Colonic mucosa (tissue), 4 donors: ENCODE results near the gene ADD1. TPM values are rescaled to one million over a fixed set of nuclear protein-coding genes. Genes with fewer than 3 reads are reported as not detected.

Source experiments
- DNase-seq: peaks from one replicate; pipeline ENCODE4 v3.0.0-alpha.2; 2020
- H3K27ac ChIP-seq: fragments of 200-600 bp; one replicate; pipeline ENCODE4 v1.8.0; 2021
- H3K27me3 ChIP-seq: fragments of 200-600 bp; one replicate; pipeline ENCODE4 v1.8.0; 2021
- H3K36me3 ChIP-seq: fragments of 200-600 bp; one replicate; pipeline ENCODE4 v1.8.0; 2021
- H3K4me1 ChIP-seq: fragments of 200-600 bp; one replicate; pipeline ENCODE4 v1.8.0; 2021; ENCODE audit warnings: mild to moderate bottlenecking
- H3K4me3 ChIP-seq: fragments of 200-600 bp; one replicate; pipeline ENCODE4 v1.8.0; 2021
- H3K9ac ChIP-seq, 2 donors: one replicate each; pipeline ENCODE4 v1.7.0; 2013; ENCODE audit warnings: control low read depth in 2 of 2, low read depth in 2 of 2, low read length in 2 of 2
- H3K9me3 ChIP-seq: fragments of 200-600 bp; one replicate; pipeline ENCODE4 v1.8.0; 2021
- intact Hi-C: fragments of 100-400 bp; cut with DNase I; formaldehyde crosslinking; loops from one replicate; pipeline ENCODE4 v1.14.1; 2022
- total RNA-seq, 2 donors: library from RNA; stranded (reverse); fragmentation: NEBNext Ultra II Directional in 1 of 2; extraction: Animal tissue kit (Norgen Biotek cat#: 25700) in 1 of 2; gene quantifications; one replicate each; pipeline ENCODE4 v1.2.1, GENCODE V29; 2021
- TF ChIP-seq, protein P1 (sequence below): fragments of 200-600 bp; IDR thresholded peaks from one replicate; pipeline ENCODE4 v1.8.0; 2022; ENCODE audit warnings: antibody characterized with exemption, mild to moderate bottlenecking
- donor health status: healthy.
- donor health status: DM: no; HTN: no; CAD: no.
- donor health status: DM: no; HTN: no; CAD: no.

Gene ADD1
- total RNA-seq, 2 donors from 2014 or later = 223 to 233 TPM

DNA sequence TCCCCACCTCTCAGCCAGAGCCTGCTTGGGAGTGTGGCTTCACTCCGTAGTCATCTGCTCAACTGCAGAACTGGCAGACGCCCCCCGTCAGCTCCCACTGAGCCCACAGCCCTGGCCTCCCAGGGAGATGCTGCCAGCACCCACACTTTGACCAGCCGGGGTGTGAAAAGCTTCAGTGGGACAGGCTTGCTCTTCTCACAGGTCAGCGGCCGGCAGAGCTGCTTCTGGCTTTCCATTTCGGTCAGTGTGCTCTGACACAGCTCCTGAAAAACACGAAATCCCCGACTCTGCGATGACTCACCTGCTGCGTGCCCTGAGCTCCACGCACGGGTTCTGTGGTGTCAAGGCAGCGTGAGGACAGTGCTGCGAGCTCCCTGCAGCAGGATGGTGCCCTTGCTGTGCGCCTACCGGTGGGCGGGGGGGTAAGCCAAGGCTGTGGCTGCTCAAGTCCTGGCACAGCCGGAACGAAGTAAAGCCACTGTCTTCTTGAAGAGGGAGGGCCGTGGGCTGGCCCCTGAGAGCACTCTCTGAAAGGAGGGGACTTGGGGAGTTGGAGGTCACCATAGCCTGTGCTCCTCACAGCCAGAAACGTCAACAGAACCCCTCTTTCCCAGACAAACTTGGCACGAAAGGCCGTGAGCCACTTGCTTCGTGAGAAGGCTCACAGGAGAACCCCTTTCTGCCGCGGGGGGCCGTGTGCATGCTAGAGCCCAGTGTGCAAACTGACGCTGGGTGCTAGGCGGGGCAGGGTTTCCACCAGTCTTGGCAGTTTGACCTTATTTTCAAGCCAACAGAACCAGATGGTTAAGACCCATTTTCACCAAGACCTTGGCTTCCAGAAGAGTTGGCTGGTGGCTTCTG lies 96.0 kb downstream of the ADD1 start:
- H3K9ac ChIP-seq = peak overlapping the region in 1 of 2 donors; percentile 6
- TF ChIP-seq, protein P1, sequence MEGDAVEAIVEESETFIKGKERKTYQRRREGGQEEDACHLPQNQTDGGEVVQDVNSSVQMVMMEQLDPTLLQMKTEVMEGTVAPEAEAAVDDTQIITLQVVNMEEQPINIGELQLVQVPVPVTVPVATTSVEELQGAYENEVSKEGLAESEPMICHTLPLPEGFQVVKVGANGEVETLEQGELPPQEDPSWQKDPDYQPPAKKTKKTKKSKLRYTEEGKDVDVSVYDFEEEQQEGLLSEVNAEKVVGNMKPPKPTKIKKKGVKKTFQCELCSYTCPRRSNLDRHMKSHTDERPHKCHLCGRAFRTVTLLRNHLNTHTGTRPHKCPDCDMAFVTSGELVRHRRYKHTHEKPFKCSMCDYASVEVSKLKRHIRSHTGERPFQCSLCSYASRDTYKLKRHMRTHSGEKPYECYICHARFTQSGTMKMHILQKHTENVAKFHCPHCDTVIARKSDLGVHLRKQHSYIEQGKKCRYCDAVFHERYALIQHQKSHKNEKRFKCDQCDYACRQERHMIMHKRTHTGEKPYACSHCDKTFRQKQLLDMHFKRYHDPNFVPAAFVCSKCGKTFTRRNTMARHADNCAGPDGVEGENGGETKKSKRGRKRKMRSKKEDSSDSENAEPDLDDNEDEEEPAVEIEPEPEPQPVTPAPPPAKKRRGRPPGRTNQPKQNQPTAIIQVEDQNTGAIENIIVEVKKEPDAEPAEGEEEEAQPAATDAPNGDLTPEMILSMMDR = no peak
- no peak for DNase-seq
- H3K27ac ChIP-seq = no peak overlapping the region
- intact Hi-C loops = loop anchor here (10.0 kb wide), 1 partner anchor 95 kb away; the partner anchor contains the start of gene ADD1
- no peaks in the 10 kb centered on the region for H3K4me1 ChIP-seq
- no peak overlapping the region for H3K4me3 ChIP-seq
- peaks cover 17% of the 10 kb centered on the region for H3K36me3 ChIP-seq
- H3K27me3 ChIP-seq = no peaks in the 10 kb centered on the region
- H3K9me3 ChIP-seq = no peaks in the 10 kb centered on the region

DNA sequence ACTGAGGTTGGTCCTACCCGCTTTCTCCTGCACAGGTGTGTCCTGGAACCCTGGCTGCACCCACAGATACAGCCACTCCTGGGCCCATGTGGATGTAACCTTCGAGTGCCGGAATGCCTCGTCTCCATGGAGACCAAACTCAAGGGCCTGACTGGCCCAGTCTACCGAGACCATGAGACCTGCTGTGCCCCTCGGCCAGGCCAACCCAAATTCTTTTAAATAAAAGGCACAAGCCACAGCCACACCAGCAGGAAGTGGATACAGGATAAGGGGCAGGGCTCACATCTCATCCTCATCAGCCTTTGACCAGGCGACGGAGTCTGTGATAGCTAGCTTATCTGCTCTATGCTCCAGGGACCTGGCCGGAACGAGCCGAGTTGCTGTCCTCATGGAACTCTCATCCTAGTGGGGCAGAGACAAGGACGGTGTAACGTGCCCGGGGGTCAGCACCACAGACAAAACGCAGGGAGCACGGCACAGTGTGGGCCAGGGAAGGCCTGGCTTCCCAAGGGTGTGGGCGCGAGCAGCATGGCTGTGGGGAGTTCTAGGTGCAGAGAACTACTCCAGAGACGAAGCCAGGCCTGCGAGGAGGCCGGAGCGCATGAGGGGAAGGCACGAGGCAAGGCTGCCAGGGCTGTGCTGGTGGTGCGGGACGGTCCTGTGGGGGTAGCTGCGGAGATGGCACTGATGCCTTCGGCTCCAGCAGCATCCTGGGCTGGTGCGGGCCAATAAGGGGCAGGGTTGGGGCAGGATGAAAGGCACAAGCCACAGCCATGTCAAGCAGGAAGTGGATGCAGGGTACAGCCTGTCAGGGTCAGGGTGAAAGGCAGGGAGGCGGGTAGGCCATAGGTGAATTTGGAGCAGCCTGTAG lies 96.9 kb downstream of the ADD1 start:
- Histone ChIP-seq H3K27ac (no peak overlapping the region), H3K27me3 (no peaks in the 10 kb centered on the region), H3K9ac (peak overlapping the region in 1 of 2 donors; percentile 6), H3K9me3 (no peaks in the 10 kb centered on the region), H3K4me3 (no peak overlapping the region), H3K36me3 (peaks cover 23% of the 10 kb centered on the region), H3K4me1 (no peaks in the 10 kb centered on the region)
- intact Hi-C loops = no loop called here
- TF ChIP-seq, protein P1 = no peak
- DNase-seq = no peak

DNA sequence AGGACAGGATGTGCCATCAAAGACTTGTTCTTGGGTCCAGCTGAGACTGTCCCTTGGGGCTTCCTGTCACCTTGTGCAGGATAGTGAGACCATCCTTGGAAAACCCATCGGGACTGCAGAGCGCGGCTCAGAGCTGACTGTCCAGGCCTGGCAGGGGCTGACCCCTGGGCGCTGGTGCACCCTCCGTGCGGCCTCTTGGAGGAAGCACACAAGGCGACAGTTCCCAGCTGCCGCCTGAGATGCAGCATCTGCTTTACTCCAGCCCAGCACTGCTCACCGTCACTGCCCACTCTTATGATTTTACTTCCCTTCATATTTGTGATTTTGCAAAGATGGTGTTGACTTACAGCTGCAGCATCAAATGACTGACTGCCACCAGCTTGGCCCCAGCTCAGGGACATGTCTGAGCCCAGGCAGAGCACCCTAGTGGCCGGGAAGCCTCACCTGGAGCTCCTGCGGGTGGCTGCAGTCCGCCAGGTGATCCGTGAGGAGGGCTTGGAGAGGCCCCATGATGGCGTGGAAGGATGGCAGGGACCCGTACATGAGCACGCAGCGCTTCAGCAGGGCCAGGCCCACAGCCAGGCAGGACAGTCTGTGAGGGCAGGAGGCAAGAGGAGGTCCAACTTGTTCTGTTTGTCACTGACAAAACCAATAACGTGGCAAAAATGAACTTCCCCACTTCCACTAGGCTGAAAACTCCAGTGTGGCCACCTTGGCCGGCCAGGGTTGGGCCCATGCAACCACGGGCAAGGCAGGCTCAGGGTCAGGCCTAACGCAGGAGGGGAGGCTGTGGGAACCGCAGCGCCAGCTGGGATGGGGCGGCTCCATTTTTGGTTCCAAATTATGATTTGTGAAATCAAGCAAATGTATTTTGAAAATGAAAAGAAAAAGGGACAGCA lies 97.7 kb downstream of the ADD1 start:
- no peak for DNase-seq
- Histone ChIP-seq H3K27me3 (no peaks in the 10 kb centered on the region), H3K9me3 (no peaks in the 10 kb centered on the region), H3K4me1 (no peaks in the 10 kb centered on the region), H3K27ac (no peak overlapping the region), H3K4me3 (no peak overlapping the region), H3K9ac (no peak overlapping the region), H3K36me3 (peaks cover 26% of the 10 kb centered on the region)
- TF ChIP-seq, protein P1 = no peak
- intact Hi-C loops = no loop called here

DNA sequence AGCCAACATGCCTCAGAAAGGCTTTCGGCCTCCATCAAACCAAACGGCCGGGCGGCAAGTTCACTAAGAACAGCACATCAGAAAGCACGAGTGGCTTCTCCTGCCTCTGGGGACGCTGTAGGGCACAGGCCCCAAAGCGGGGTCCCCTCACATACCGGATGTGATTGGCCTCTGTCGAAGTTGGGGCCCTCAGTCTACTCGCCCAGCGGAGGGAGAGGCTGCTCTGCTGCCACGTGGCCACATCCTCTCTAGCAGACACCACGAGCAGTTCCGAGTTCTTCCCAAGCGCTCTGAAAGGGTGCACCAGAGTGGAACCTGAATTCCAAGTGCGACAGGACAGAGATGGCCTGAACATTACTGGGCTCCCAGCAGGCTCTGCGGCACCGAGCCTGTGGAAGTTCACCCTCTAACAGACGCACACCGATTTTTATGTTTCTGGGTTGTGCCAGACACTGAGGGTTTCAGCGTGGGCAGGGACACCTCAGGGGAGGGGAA lies 98.4 kb downstream of the ADD1 start:
- Histone ChIP-seq H3K36me3 (peaks cover 33% of the 10 kb centered on the region), H3K9ac (peak overlapping the region; percentile 44 to 59), H3K27ac (peak overlapping the region; percentile 17), H3K4me3 (no peak overlapping the region), H3K27me3 (no peaks in the 10 kb centered on the region), H3K4me1 (no peaks in the 10 kb centered on the region), H3K9me3 (no peaks in the 10 kb centered on the region)
- intact Hi-C loops = no loop called here
- no peak for DNase-seq
- TF ChIP-seq, protein P1 = no peak
